HepG2 (cell line): ENCODE data around the gene TM4SF18. TPM values are rescaled to one million over a fixed set of nuclear protein-coding genes. Genes with fewer than 3 reads are reported as not detected.

Experiments
- ATAC-seq: fragments of 200-7000 bp; cut with Tn5 transposase; 3 replicates; pipeline ENCODE4 v1.9.1; 2020; ENCODE audit warnings: mild to moderate bottlenecking, moderate library complexity
- BruUV-seq: library from RNA; stranded (reverse); fragments of 400-500 nt; replicated peaks from 2 replicates; lab custom pipeline; 2021; lab: Mats Ljungman, UMichigan
- CTCF ChIA-PET: fragments of 300-600 bp; formaldehyde crosslinking; extraction: SDS; loops from one replicate; lab custom pipeline; 2021; ENCODE audit warnings: low total read pairs, inconsistent platforms, low intra/inter-chr PET ratio; lab: Yijun Ruan, JAX
- POLR2A ChIA-PET: fragments of 350-600 bp; sonication (Branson Sonifier 250); formaldehyde crosslinking; loops from one replicate; lab custom pipeline; 2020; ENCODE audit warnings: antibody characterized with exemption, inconsistent platforms; lab: Yijun Ruan, JAX
- DNase-seq: peaks from one replicate; pipeline ENCODE4 v3.0.0-alpha.2; 2015; ENCODE audit warnings: low spot score
- FAIRE-seq: peaks from 3 replicates; lab custom pipeline; 2011; peaks lifted over from hg19 to GRCh38; lab: Jason Lieb, UNC
- H2AFZ ChIP-seq: one replicate; pipeline ENCODE4 v1.6.1; 2011; ENCODE audit warnings: low read length, inconsistent platforms
- H3K27ac ChIP-seq: fragments of 300-600 bp; 3 replicates; pipeline ENCODE4 v1.8.0; 2011; ENCODE audit warnings: mixed run types, mild to moderate bottlenecking, mixed read lengths, low read length, inconsistent platforms; ENCODE audit not compliant: insufficient read depth; ENCODE audit errors: extremely low read length
- H3K27me3 ChIP-seq, 2 experiments: fragments of 200-600 bp in 1 of 2; 2 replicates in 1 of 2; 3 replicates in 1 of 2; pipeline versions ENCODE4 v1.6.0 to v1.8.0; 2011; ENCODE audit warnings: low read length in 2 of 2, mild to moderate bottlenecking in 2 of 2, moderate library complexity in 2 of 2, inconsistent platforms in 1 of 2; ENCODE audit not compliant: insufficient read depth in 2 of 2, control insufficient read depth in 1 of 2
- H3K36me3 ChIP-seq, 2 experiments: fragments of 200-600 bp in 1 of 2; replicated peaks in 1 of 2; 2 replicates in 1 of 2; 3 replicates in 1 of 2; pipeline versions ENCODE4 v1.5.1 to v1.8.0; 2011; ENCODE audit warnings: low read length in 2 of 2, inconsistent platforms in 1 of 2; ENCODE audit not compliant: insufficient read depth in 2 of 2, control insufficient read depth in 1 of 2
- H3K4me1 ChIP-seq: 2 replicates; pipeline ENCODE4 v1.5.1; 2012; ENCODE audit warnings: low read length, inconsistent platforms; ENCODE audit not compliant: insufficient read depth
- H3K4me2 ChIP-seq: 2 replicates; pipeline ENCODE4 v1.6.0; 2011; ENCODE audit warnings: low read depth, low read length, inconsistent platforms
- H3K4me3 ChIP-seq, 3 experiments: fragments of 200-600 bp in 1 of 3; sonication (generic), shearing (Covaris generic) in 1 of 3; replicated peaks in 1 of 3; 2 replicates each; pipeline ENCODE4 v1.5.1; 2011 to 2016; ENCODE audit warnings: low read length in 3 of 3, inconsistent platforms in 2 of 3, low read depth in 2 of 3, mild to moderate bottlenecking in 2 of 3, control low read depth in 1 of 3, mixed read lengths in 1 of 3; ENCODE audit not compliant: insufficient read depth in 1 of 3
- H3K79me2 ChIP-seq: one replicate; pipeline ENCODE4 v1.6.1; 2011; ENCODE audit warnings: low read length, inconsistent platforms; ENCODE audit not compliant: insufficient read depth
- H3K9ac ChIP-seq: 2 replicates; pipeline ENCODE4 v1.6.0; 2011; ENCODE audit warnings: mild to moderate bottlenecking, low read depth, low read length, inconsistent platforms; ENCODE audit not compliant: insufficient read depth
- H3K9me3 ChIP-seq: 2 replicates; pipeline ENCODE4 v1.5.1; 2012; ENCODE audit warnings: mild to moderate bottlenecking, low read length
- H4K20me1 ChIP-seq: 2 replicates; pipeline ENCODE4 v1.6.0; 2011; ENCODE audit warnings: inconsistent platforms, mild to moderate bottlenecking, low read length, moderate library complexity; ENCODE audit not compliant: insufficient read depth
- BCL6 ChIP-seq: IDR thresholded peaks from 2 replicates; pipeline ENCODE4 v1.6.1; 2016; ENCODE audit warnings: missing genetic modification reagents, missing compliant biosample characterization
- MAFK ChIP-seq, 2 experiments: IDR thresholded peaks in 1 of 2; conservative IDR thresholded peaks in 1 of 2; 2 replicates each; pipeline ENCODE4 v1.6.1; 2011; ENCODE audit warnings: improper control_type of control experiment in 2 of 2, low read length in 2 of 2
- MYC ChIP-seq: sonication (generic); formaldehyde crosslinking; IDR thresholded peaks from 2 replicates; pipeline ENCODE4 v1.9.0; 2021; ENCODE audit warnings: missing genetic modification reagents, borderline replicate concordance
- RBFOX2 ChIP-seq: fragments of 200-400 bp; formaldehyde crosslinking; IDR thresholded peaks from 2 replicates; pipeline ENCODE4 v1.6.1; 2017; ENCODE audit warnings: low read depth, mild to moderate bottlenecking, low read length
- RBM39 ChIP-seq: fragments of 200-400 bp; formaldehyde crosslinking; IDR thresholded peaks from one replicate; pipeline ENCODE4 v1.6.1; 2018; ENCODE audit warnings: antibody characterized with exemption, mild to moderate bottlenecking, low read depth, low read length; ENCODE audit not compliant: poor library complexity, severe bottlenecking
- ZFYVE20 ChIP-seq: sonication (generic); formaldehyde crosslinking; IDR thresholded peaks from 2 replicates; pipeline ENCODE4 v1.8.0; 2023; ENCODE audit warnings: low read depth, mild to moderate bottlenecking, moderate library complexity, missing genetic modification reagents, borderline replicate concordance
- ZNF235 ChIP-seq: sonication (generic); formaldehyde crosslinking; IDR thresholded peaks from 2 replicates; pipeline ENCODE4 v1.8.1; 2023; ENCODE audit warnings: mild to moderate bottlenecking, missing genetic modification reagents, borderline replicate concordance
- ZNF263 ChIP-seq: sonication (generic); formaldehyde crosslinking; IDR thresholded peaks from 2 replicates; pipeline ENCODE4 v1.4.0; 2020; ENCODE audit warnings: missing genetic modification reagents
- ZNF274 ChIP-seq: sonication (generic); formaldehyde crosslinking; IDR thresholded peaks from 2 replicates; pipeline ENCODE4 v1.5.1; 2020; ENCODE audit warnings: mild to moderate bottlenecking, missing genetic modification reagents
- ZNF563 ChIP-seq: sonication (generic); formaldehyde crosslinking; IDR thresholded peaks from 2 replicates; pipeline ENCODE4 v1.8.0; 2022; ENCODE audit warnings: mild to moderate bottlenecking, moderate library complexity, missing genetic modification reagents
- ZNF816 ChIP-seq: sonication (generic); formaldehyde crosslinking; IDR thresholded peaks from 2 replicates; pipeline ENCODE4 v1.8.0; 2022; ENCODE audit warnings: missing genetic modification reagents, mild to moderate bottlenecking, borderline replicate concordance
- WGBS: methylation state at CpG from one replicate; pipeline ENCODE4 v1.1.6; 2017; ENCODE audit warnings: low lambda C conversion rate; 5-methylcytosine and 5-hydroxymethylcytosine counted together
- in situ Hi-C: cut with HindIII; loops from 2 replicates; pipeline ENCODE4 v1.10.0; 2017; ENCODE audit warnings: low pct_unique_long_range_greater_than_20kb; ENCODE audit not compliant: extremely low pct_ligation_motif_present
- intact Hi-C: fragments of 100-400 bp; cut with micrococcal nuclease; formaldehyde crosslinking; loops from one replicate; pipeline ENCODE4 v1.10.0; 2022; ENCODE audit not compliant: unreplicated experiment
- polyA plus RNA-seq, 8 experiments: library from polyadenylated mRNA; depleted of rRNA in 3 of 8; stranded (reverse) in 7 of 8; unstranded in 1 of 8; fragments of >200 nt; fragmentation: Illumina TruSeq in 4 of 8; extraction: Trizol in 4 of 8; gene quantifications; 2 replicates each; pipeline versions ENCODE4 v1.2.1 to v1.2.3, GENCODE V29; 2011 to 2016; ENCODE audit warnings: low read depth in 4 of 8, missing spikeins in 1 of 8, mixed read lengths in 1 of 8; ENCODE audit not compliant: insufficient read depth in 1 of 8
- total RNA-seq, 5 experiments: library from RNA; depleted of rRNA; stranded (reverse); fragments of >200 nt; fragmentation: Illumina TruSeq; extraction: Trizol; gene quantifications; 2 replicates each; pipeline ENCODE4 v1.2.3, GENCODE V29; 2016; ENCODE audit warnings: low read depth in 1 of 5
- TF ChIP-seq, protein P1 (sequence below): sonication (generic); formaldehyde crosslinking; IDR thresholded peaks from 2 replicates; pipeline ENCODE4 v1.4.0; 2020; ENCODE audit warnings: missing genetic modification reagents
- TF ChIP-seq, protein P2 (sequence below): IDR thresholded peaks from 2 replicates; pipeline ENCODE4 v1.6.1; 2018; ENCODE audit warnings: missing genetic modification reagents, mild to moderate bottlenecking, missing compliant biosample characterization
- TF ChIP-seq, protein P3 (sequence below): sonication (generic); formaldehyde crosslinking; IDR thresholded peaks from 2 replicates; pipeline ENCODE4 v1.4.0; 2020; ENCODE audit warnings: mild to moderate bottlenecking, missing genetic modification reagents

Gene TM4SF18
- total and polyA plus RNA-seq, 2 of the 13 experiments (the other 11 are each of a cell fraction or from before 2014, with no cell fraction given): 0.15 TPM; not detected in 1

DNA sequence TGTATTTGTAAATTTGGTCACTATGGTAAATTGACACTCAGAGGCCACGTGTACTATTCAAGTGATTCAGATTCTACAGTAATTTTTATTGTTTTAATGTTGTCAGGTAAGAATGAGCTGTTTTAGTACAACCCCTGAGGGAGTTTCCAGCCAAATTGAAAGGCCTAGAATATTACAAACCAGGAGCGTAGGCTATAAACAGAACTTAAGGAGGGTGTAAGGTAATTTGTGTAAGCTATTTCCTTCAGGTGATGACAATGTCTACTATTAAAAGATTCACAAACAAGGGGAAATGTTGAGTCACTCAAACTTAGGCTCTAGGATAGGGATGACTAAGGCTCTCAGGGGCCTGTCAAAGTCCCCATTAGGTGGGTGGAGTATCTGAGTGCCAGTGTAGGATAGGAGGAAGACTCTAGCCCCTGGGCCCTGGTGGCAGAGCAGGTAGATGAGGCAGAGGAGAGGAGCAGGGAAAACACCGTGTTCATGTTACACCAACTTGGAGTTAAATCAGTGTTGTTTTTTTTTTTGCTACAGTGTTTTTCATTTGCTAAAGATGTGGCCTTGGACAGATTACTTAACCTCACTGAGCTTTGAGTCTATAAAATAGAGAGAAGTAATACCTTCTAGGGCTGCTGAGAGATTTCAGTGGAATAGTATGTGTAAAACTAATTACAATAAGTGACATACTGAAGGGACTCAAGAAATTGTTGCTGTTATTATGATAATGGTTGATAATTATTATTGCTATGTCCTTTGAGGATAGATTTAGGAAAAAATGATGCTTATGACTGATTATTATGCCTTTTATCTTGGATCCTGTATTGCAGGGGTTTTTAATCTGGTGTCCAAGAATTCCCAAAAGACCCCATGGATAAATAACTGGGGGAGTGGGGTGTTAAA is 33.8 kb upstream of the TM4SF18 start (continued):
- TF ChIP-seq, protein P1, sequence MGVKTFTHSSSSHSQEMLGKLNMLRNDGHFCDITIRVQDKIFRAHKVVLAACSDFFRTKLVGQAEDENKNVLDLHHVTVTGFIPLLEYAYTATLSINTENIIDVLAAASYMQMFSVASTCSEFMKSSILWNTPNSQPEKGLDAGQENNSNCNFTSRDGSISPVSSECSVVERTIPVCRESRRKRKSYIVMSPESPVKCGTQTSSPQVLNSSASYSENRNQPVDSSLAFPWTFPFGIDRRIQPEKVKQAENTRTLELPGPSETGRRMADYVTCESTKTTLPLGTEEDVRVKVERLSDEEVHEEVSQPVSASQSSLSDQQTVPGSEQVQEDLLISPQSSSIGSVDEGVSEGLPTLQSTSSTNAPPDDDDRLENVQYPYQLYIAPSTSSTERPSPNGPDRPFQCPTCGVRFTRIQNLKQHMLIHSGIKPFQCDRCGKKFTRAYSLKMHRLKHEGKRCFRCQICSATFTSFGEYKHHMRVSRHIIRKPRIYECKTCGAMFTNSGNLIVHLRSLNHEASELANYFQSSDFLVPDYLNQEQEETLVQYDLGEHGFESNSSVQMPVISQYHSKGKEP (CRISPR knock-in tag): no peak
- TF ChIP-seq MAFK (conservative IDR thresholded peaks at IDR 0.05 in 1 of 2, IDR thresholded peaks at IDR 0.05 in 1 of 2; ENCODE audit: low read length in 2 of 2) (peak; percentile 33 to 65; a peak in 3 of 4 replicates), ZNF263 (CRISPR knock-in tag) (peak; percentile 41; the same call in 1 of the 2 replicates), RBFOX2 (no peak)

DNA sequence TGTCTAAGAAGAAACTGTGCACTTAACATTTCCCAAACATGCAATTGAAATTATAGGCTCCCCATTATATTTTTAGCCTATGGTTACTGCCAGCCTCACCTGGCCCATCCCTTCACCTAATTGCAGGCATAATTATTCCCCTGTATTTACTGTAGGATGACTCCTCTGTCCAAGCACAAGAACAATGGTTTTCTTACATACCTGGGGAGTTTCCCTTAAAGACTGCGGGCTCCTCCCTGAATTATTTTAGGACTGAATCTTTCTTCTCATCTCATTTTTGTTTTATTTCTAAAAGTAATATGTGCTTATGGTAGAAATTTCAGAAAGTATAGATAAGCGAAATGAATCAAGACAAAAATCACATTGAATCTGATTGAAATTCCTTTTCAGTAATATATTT is 32.6 kb upstream of the TM4SF18 start:
- no peaks in the 10 kb centered on the region for H3K27me3 ChIP-seq
- WGBS: 99% methylated on average over 2 of the region's 2 CpGs
- no peaks in the 10 kb centered on the region for H3K9me3 ChIP-seq
- in situ Hi-C loops (no loop called here), intact Hi-C loops (no loop called here)
- FAIRE-seq: no peak
- DNase-seq: no peak
- peaks cover 0 to 2% of the 10 kb centered on the region in 2 experiments; a peak in 3 of 5 replicates for H3K36me3 ChIP-seq
- H3K4me3 ChIP-seq: no peak overlapping the region
- H3K79me2 ChIP-seq: no peaks in the 10 kb centered on the region
- peak overlapping the region; percentile 1 for H3K27ac ChIP-seq
- ATAC-seq: no peak
- ChIA-PET CTCF (no interaction called here), POLR2A (interaction anchor here (1.9 kb wide), 1 partner anchor 10 kb away, joined by 11 read pairs; no protein-coding TSS in a partner anchor)
- H3K4me1 ChIP-seq: peaks cover 69% of the 10 kb centered on the region
- no TSS peak for BruUV-seq
- no peak overlapping the region for H2AFZ ChIP-seq
- no peak overlapping the region for H3K9ac ChIP-seq
- no peaks in the 10 kb centered on the region for H4K20me1 ChIP-seq
- H3K4me2 ChIP-seq: no peak overlapping the region
- TF ChIP-seq RBM39: no peak
- TF ChIP-seq, protein P2, sequence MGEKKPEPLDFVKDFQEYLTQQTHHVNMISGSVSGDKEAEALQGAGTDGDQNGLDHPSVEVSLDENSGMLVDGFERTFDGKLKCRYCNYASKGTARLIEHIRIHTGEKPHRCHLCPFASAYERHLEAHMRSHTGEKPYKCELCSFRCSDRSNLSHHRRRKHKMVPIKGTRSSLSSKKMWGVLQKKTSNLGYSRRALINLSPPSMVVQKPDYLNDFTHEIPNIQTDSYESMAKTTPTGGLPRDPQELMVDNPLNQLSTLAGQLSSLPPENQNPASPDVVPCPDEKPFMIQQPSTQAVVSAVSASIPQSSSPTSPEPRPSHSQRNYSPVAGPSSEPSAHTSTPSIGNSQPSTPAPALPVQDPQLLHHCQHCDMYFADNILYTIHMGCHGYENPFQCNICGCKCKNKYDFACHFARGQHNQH (CRISPR knock-in tag): no peak
- no peak for TF ChIP-seq ZFYVE20 (CRISPR knock-in tag)
- no peak for TF ChIP-seq ZNF274 (CRISPR knock-in tag)
- TF ChIP-seq ZNF816: no peak
- no peak for TF ChIP-seq BCL6 (CRISPR knock-in tag)
- TF ChIP-seq, protein P3, sequence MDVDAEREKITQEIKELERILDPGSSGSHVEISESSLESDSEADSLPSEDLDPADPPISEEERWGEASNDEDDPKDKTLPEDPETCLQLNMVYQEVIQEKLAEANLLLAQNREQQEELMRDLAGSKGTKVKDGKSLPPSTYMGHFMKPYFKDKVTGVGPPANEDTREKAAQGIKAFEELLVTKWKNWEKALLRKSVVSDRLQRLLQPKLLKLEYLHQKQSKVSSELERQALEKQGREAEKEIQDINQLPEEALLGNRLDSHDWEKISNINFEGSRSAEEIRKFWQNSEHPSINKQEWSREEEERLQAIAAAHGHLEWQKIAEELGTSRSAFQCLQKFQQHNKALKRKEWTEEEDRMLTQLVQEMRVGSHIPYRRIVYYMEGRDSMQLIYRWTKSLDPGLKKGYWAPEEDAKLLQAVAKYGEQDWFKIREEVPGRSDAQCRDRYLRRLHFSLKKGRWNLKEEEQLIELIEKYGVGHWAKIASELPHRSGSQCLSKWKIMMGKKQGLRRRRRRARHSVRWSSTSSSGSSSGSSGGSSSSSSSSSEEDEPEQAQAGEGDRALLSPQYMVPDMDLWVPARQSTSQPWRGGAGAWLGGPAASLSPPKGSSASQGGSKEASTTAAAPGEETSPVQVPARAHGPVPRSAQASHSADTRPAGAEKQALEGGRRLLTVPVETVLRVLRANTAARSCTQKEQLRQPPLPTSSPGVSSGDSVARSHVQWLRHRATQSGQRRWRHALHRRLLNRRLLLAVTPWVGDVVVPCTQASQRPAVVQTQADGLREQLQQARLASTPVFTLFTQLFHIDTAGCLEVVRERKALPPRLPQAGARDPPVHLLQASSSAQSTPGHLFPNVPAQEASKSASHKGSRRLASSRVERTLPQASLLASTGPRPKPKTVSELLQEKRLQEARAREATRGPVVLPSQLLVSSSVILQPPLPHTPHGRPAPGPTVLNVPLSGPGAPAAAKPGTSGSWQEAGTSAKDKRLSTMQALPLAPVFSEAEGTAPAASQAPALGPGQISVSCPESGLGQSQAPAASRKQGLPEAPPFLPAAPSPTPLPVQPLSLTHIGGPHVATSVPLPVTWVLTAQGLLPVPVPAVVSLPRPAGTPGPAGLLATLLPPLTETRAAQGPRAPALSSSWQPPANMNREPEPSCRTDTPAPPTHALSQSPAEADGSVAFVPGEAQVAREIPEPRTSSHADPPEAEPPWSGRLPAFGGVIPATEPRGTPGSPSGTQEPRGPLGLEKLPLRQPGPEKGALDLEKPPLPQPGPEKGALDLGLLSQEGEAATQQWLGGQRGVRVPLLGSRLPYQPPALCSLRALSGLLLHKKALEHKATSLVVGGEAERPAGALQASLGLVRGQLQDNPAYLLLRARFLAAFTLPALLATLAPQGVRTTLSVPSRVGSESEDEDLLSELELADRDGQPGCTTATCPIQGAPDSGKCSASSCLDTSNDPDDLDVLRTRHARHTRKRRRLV (CRISPR knock-in tag): no peak
- TF ChIP-seq ZNF235 (CRISPR knock-in tag): no peak
- TF ChIP-seq ZNF563 (CRISPR knock-in tag): no peak
- no peak for TF ChIP-seq MYC (CRISPR knock-in tag)
